HG02870 (cell line): Measurements from ENCODE around the gene ALDH6A1.

Source experiments
- ATAC-seq: cut with Tn5 transposase; IDR thresholded peaks from one replicate; pipeline ENCODE4 v1.9.1; 2021; ENCODE audit warnings: mild to moderate bottlenecking, moderate library complexity; ENCODE audit not compliant: unreplicated experiment

Gene ALDH6A1

DNA sequence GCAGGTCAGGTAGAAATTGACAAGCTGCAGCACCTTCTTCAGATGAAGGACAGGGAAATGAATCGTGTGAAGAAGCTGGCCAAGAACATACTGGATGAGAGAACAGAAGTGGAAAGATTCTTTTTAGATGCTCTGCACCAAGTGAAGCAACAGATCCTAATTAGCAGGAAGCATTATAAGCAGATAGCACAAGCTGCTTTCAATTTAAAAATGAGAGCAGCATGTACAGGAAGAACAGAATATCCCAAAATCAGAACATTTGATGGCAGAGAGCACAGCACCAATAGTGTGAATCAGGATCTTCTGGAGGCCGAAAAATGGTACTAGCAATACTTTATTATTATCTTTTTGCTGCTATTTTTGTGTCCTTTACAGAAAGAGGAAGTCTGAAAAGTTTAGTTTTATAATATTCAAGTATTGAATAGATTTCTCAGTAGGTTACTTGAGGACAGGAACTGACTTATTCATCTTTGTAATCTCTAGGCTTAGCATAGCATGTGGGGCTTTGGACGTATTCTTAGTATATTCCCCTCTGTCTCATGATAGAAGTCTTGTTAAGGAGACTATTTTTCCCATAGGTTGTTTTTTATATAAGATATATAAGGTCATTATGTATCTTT lies 34.3 kb downstream of the ALDH6A1 start:
- ATAC-seq: no peak

DNA sequence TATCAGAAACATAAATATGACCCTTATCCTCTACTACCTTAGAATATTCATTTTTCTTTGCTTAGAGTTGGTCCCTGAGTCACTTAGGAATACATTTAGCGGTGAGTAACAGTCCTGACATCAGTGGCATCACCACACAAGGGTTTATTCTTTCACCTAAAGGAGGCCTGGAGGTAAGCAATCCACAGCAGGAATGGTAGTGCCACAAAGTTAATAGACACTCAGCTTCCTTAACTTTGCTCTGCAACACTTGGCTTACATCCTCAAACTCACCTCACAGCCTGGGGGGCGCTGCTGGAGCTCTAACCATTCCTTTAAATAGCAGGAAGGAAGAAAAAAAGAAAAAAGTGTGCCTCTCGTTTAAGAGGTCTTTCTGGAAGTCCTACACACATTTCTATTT lies 36.0 kb downstream of the ALDH6A1 start:
- ATAC-seq: no peak

DNA sequence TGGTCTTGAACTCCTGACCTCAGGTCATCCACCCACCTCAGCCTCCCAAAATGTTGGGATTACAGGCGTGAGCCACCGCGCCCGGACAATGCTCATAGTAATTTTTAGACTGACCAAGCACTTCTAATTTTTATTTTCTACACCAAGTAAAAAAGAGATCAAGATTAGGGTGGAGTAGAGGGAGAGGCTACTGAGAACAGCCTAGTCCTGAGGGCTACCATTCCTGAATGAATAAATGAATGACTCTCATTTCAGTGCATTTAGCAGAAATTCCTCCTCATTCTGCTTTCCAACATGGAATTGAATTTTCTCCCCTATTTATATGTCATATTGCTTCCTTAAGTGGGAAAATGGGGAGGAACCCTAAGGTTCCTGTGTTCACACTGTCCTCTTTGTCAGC lies 38.7 kb downstream of the ALDH6A1 start:
- ATAC-seq: no peak

DNA sequence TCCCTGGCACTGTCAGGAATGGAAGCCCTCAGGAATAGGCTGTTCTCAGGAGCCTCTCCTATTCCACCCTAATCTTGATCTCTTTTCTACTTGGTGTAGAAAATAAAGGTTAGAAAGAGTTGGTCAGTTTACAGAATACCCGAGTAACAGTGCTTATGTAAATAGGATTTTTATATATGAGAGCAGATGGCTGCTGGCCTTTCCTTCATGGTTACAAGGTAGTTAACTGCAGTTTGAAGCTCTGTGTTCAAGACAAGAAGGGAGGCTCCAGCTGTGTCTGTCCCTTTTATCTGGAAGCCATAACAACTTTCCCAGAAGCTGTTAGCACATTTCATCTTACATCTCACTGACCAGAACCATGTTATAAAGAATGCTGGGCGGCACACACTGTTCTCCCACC lies 42.0 kb downstream of the ALDH6A1 start:
- ATAC-seq: no peak

DNA sequence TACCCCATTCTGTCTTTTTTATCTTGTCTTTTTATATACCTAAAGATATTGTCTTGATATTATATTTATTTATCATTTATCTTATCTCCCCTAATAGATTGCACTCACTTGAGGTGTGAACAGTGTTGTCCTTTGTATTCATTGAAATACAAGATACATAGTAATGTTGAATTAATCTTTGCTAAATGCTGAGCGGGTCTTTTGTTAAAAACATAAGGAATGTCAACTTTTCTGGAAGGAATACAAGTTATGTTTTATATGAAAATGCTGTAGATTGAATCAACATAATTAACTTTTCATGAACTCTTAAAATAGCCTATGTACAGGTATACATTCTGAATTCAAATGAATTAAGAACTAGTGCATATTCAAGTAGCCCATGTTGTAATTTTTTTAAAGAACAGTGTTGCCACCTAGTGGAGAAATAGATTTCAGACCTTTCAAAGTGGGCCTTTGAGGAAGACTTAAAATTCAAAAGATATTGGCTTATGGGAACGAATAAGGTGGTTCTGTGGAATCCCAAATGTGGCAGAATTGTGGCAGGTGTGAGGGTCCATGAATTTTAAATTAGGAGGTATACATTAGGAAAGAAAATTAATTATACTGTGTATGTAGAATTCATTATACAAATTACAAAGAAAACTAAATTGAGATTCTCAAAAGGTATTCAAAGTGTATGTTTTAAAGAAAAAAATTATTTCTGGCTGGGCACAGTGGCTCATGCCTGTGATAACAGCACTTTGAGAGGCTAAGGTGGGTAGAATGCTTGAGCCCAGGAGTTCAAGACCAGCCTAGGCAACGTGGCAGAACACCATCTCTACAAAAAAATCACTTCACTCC lies 46.0 kb downstream of the ALDH6A1 start:
- ATAC-seq: no peak

DNA sequence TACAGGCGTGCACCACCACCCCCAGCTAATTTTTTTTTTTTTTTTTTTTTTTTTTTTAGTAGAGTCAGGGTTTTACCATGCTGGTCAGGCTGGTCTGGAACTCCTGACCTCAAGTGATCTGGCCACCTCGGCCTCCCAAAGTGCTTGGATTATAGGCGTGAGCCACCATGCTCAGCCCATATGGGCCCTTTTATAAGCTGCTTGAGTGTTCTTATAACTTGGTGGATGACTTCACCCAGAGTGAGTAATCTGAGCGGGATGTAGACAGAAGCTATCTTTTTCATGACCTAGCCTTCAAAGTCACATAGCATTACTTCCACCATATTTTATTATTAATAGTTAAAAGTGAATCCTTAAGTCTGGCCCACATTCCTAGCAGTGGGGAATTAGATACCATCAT lies 48.7 kb downstream of the ALDH6A1 start:
- no peak for ATAC-seq

DNA sequence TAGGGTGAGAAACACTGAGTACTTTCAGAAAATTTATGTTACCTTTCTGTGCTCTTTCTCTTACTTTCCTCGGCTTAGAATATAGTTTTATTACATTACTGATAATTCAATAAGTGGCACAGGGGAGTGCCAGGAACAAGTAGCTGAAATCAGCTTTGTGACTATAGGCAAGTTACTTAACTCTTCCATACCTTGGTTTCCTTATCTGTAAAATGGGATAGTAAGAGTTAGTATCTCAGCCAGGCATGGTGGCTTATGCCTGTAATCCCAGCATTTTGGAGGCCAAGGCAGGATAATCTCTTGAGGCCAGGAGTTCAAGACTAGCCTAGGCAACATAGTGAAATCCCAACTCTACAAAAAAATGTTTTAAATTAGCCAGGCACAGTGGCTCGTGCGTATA lies 49.7 kb downstream of the ALDH6A1 start:
- no peak for ATAC-seq

DNA sequence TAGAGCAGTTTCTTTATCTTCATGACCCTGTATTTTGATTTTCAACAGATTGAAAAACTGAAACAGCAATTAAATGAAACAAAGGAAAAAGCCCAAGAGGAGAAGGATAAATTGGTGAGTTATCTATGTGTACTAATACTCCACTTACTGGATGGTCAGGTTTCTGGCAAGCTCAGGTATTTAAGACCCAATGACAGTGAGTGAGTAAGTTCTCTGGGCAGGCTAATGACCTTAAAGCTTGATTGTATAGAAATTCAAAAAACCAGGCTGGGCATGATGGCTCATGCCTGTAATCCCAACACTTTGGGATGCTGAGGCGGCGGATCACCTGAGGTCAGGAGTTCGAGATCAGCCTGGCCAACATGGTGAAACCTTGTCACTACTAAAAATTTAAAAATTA lies 55.1 kb downstream of the ALDH6A1 start:
- ATAC-seq: no peak

DNA sequence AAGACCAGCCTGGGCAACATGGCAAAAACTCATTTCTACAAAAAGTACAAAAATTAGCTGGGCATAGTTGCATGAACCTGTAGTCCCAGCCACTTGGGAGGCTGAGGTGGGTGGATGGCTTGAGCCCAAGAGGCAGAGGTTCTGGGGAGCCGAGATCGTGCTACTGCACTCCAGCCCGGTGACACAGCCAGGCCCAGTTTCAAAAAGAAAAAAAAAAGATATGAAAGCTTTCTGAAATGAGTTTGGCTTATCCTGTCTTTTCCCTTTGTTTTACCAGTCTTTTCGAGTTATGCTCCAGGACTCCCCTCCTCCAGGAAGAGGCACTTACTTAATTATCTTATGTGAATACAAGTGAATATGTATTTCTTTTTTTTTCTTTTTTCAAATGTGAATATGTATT lies 61.9 kb downstream of the ALDH6A1 start:
- no peak for ATAC-seq

DNA sequence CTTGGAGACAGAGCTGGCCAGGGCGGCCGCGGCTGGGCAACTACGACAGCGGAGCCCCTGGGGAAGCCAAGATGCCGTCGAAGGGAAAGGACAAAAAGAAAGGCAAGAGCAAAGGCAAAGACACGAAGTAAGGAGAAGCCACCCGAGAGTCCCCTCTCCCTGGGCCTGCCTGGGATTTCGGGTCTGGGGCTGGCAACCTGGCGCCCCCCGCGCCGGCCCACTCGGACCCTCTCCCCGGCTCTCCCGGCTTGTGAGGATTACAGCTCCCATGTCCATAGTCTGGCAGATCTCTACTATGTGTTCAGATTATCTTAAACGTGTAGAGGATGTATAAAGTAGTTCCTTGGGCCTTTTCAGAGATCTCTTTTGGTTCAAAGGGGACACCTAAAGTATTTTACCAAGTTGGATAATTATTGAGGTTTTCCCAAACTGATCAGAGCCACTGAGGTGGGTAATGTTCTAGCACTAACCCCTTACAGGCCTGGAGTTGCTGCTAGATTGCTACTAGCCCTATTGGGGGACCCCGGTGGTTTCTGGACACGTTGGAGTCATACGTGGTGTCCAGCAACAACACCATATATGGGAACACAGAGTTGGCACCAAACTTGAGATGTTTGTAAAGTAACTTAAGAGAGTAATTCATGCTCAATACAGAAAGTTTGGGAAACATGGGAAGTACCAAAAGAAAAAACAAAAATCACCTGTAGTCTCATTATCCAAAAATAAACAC lies 64.7 kb downstream of the ALDH6A1 start:
- ATAC-seq: no peak

DNA sequence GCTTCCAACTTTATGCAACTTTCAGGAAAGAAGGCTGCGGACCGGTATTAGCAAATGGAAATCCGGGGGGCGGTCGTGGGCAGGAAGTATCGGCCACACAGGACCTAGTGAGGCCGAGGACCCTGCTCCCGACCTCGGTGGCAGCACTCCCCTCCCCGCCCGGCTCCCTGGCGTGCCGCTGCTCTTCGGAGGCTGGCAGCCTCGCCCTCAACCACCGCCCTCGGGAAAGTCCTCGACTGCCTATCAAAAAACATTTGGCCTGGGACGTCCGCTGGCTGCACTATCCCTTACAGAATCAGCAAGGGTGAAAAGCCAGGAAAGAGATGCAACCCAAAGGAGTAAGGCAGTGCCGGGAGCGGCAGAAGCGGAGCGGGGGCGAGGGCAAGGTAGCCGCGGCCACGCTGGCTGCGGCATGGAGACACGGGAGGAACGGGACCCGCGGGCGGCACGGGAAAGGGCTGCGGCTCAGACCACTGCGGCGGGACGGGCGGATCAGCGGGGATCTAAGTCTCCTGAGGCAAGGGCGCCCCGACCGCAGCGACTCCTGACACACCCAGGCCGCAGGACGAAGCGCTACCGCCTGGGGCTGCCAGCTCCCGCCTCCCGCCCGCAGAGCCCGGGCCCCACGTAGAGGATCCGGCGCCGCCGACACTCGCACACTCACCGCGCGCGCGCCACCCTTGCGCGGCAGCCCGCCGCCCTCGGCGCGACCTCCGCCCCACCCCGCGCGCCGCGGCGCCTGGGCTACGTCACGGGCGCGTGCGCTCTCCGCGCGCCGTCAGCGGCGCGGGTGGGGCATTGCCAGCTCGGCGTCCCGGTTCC lies 65.5 kb downstream of the ALDH6A1 start, which contains the start of the genes BBOF1 and ENTPD5:
Gene BBOF1, plus strand, starts transcription at position 764 of the 822 bp plus-strand sequence. CDS start 130 bp downstream, outside the sequence.
Gene ENTPD5, minus strand, starts transcription at position 703 of the 822 bp plus-strand sequence. CDS start 31,186 bp downstream, outside the sequence.
- ATAC-seq: peak; percentile 80

DNA sequence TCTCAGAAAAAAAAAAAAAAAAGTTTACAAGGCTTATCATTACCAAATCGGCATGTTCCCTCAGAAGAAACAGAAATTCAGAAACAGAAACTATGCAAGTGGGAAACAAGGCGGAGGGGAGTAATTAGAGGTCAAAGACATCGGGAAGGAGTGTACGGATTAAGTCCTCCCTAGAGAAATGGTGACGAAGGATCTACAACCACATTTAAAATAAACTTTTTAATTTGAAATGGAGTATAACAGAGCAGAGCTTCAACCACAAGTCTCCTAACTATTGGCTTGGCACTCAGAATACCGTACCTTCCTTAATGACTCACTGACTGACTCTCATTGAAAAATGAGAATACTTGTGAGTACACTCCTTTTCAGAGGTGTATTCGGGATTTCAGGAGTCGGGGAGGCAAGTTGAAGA lies 66.1 kb downstream of the ALDH6A1 start:
- no peak for ATAC-seq

DNA sequence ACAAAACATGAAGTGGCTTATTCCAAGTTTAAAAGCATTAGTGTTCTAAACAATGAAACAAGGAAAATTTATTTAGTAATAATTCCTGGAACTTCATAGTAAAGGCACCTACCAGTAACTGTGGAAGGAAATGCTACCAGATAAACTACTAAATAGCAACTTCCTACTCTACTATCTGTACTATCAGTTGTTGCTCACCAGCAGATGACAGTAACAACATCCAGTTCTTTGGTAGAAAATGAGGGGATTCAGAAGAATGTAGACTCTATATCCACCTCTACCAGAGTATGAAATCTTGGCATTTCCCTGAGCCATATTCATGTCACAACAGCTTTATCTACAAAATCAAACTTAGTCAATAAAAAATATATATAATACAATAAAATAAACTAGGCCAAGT lies 68.3 kb downstream of the ALDH6A1 start:
- no peak for ATAC-seq

DNA sequence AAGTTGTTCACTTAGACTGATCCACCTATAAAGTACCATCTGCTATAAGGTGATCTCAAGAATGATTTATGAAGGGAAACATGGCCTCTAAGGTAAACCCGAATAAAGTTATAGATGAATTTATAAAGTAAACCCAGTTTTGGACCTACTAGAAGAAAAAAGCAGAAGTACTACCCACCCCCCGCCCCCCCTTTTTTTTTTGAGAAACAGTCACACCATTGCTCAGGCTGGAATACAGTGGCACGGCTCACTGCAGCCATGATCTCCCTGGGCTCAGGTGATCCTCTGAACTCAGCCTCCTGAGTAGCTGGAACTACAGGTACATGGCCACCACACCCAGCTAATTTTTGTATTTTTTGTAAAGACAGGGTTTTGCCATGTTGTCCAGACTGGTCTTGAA lies 69.1 kb downstream of the ALDH6A1 start:
- ATAC-seq: no peak

DNA sequence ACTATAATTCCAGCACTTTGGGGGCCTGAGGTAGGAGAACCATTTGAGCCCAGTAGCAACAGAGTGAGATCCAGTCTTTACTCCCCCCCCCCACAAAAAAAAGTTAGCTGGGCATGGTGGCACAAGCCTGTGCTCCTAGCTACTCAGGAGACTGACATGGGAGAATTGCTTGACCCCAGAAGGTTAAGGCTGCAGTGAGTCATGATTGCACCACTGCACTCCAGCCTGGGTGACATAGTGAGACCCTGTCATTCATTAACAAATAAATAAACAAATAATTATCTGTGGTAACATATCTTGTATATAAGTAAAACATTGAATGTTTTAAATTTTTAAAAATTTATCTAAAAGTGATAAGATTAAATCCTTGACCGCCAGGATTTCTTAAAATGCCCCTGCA lies 70.0 kb downstream of the ALDH6A1 start:
- ATAC-seq: no peak

DNA sequence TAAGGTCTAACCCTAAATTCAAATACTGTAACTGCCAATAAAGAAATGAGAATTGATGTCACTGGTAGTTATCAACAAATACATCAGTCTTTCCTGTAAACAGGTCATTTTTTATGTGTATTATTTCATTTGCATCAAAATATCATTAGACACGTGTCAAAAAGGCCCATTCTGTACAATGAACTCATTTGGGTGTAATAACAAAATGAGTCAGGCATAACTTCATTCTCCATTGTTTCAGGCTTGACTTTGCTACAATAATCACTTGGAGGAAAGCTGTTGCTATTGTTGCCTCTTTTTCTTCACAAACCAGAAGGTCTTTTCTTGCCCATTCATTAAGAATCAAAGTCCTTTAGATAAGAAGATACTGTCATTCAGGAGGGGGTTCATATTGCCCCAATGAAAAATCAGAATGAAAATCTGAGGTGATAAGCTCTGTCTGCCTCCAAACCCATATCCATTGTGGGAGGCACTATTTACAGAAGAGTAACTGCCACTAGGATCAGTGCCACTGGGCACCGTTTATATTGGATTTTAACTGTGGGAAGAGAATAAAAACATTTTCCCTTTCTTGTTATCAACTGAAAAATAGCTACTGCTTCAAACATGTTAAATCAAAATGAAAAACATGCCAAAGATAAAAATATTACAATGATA lies 75.3 kb downstream of the ALDH6A1 start:
- no peak for ATAC-seq
